H7 (cell line): Measurements from ENCODE around the gene ARHGEF7. TPM values are rescaled to one million over a fixed set of nuclear protein-coding genes. Genes with fewer than 3 reads are reported as not detected.

Experiments
- DNase-seq: peaks from one replicate; pipeline ENCODE4 v3.0.0; 2012
- H3K27me3 ChIP-seq: 2 replicates; pipeline ENCODE4 v1.6.0; 2011; ENCODE audit warnings: mild to moderate bottlenecking, low read length; ENCODE audit not compliant: control insufficient read depth, insufficient read depth
- H3K36me3 ChIP-seq: replicated peaks from 2 replicates; pipeline ENCODE4 v1.5.1; 2011; ENCODE audit warnings: low read length; ENCODE audit not compliant: control insufficient read depth, insufficient read depth
- H3K4me3 ChIP-seq: 2 replicates; pipeline ENCODE4 v1.5.1; 2011; ENCODE audit warnings: low read depth, mild to moderate bottlenecking, control low read depth, low read length, moderate library complexity; ENCODE audit not compliant: insufficient read depth
- total RNA-seq: library from RNA; depleted of rRNA; stranded (reverse); fragments of >200 nt; shearing (Covaris generic); gene quantifications from 2 replicates; pipeline ENCODE4 v1.2.3, GENCODE V29; 2014

The ARHGEF7 gene
- total RNA-seq, 1 experiment from 2014 or later: 20.8 TPM

DNA sequence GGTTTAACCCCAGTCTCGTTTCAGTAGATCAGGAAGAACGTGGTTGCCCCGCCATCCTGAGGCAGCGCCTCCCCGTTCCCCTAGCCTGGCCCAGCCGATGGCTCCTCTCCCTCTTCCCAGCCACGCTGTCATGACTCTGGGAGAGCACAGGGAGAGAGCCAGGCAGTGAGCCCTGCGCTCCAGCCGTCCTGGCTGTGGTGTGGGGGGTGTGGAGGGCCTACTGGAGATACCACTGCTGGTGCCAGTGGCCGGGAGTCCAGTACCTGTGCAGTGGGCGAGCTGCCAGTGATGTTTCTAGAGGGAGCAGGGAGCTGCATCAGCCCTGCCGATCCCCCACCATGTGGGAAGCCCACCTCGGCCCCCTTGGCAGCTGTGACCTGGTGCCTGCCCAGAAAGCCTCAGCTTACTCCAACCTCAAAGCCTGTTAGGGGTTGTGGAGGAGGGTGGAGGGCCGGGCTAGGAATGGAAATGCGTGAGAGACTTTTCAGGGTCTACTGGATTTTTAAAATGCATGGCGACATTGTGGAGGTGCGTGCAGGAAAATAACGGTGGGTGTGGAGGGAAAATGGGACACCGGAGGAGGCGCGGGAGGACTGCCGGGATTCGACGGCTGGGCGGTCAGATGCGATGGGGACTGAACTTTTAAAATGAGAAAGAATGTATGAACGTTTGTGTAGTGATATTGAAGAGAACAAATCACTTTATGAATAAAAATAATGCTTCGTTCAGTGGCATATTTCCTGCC is 210.2 kb downstream of the ARHGEF7 start:
- H3K4me3 ChIP-seq: no peak overlapping the region
- H3K27me3 ChIP-seq: no peaks in the 10 kb centered on the region
- DNase-seq: peak; percentile 47
- H3K36me3 ChIP-seq: no peaks in the 10 kb centered on the region

DNA sequence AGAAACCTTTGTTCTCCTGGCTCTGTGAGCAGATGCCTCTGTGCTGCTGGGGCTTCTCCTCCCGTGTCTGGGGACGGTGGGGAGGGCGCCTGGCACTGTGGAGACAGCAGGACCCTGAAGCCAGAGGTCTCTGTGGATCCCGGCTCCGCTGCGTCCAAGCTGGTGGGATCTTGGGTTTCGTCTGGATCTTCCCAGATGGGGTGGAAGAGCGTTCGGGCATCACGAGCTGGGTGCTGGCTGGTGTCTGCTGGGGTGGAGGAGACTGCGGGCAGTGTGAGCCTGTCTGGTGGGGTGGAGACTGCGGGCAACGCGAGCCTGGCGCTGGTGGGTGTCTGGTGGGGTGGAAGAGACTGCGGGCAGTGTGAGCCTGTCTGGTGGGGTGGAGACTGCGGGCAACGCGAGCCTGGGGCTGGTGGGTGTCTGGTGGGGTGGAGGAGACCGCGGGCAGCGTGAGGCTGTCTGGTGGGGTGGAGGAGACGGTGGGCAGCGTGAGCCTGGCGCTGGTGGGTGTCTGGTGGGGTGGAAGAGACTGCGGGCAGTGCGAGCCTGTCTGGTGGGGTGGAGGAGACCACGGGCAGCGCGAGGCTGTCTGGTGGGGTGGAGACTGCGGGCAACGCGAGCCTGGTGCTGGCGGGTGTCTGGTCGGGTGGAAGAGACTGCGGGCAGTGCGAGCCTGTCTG is 211.0 kb downstream of the ARHGEF7 start:
- Histone ChIP-seq H3K36me3 (no peaks in the 10 kb centered on the region), H3K27me3 (no peaks in the 10 kb centered on the region), H3K4me3 (no peak overlapping the region)
- DNase-seq: no peak

GRCh38 chr13:111326621-111326965 is 211.5 kb downstream of the ARHGEF7 start:
- Histone ChIP-seq H3K4me3 (no peak overlapping the region), H3K36me3 (no peaks in the 10 kb centered on the region), H3K27me3 (no peaks in the 10 kb centered on the region)
- no peak for DNase-seq

GRCh38 chr13:111326981-111327642 is 212.0 kb downstream of the ARHGEF7 start:
- no peaks in the 10 kb centered on the region for H3K36me3 ChIP-seq
- H3K27me3 ChIP-seq: no peaks in the 10 kb centered on the region
- no peak overlapping the region for H3K4me3 ChIP-seq
- peak; percentile 49 for DNase-seq

DNA sequence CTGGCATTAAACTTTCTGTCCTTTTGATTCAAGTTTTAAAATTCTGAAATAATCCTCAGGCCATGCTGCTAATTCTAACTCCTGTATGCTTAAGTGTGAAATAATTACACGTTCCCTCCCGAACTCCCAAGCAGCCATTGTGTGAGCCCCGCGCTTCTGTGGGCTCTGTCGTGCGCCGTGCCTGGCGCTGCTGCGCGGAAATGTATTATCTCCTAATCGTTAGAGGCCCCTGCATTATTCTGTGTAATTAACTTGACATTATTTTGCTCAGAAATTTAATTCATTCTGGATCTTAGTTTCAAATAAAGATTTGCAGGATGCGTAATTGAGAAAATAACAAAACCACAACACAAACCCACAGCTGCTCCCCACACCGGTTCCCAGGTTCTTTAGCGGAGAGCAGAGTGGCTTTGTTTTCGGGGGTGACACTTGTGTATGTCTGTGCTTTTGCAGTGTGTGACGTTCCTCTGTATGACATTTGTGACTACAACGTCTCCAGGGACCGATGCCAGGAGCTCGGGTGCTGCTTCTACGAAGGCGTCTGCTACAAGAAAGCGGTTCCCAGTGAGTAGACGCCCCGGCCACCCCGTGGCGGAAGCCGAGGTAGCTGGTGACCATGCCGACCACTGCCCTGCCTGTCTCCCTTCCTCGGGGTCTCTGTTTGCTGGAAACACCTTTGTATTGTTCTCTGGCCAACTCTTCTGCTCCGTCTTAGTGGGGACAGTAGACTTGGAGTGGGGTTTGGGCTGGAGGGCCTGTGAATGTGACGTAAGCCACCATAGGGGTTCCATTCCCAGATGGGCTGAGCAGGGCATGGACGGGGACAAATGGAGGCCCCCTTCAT is 212.8 kb downstream of the ARHGEF7 start:
- Histone ChIP-seq H3K36me3 (no peaks in the 10 kb centered on the region), H3K27me3 (no peaks in the 10 kb centered on the region), H3K4me3 (no peak overlapping the region)
- DNase-seq: peak; percentile 43

DNA sequence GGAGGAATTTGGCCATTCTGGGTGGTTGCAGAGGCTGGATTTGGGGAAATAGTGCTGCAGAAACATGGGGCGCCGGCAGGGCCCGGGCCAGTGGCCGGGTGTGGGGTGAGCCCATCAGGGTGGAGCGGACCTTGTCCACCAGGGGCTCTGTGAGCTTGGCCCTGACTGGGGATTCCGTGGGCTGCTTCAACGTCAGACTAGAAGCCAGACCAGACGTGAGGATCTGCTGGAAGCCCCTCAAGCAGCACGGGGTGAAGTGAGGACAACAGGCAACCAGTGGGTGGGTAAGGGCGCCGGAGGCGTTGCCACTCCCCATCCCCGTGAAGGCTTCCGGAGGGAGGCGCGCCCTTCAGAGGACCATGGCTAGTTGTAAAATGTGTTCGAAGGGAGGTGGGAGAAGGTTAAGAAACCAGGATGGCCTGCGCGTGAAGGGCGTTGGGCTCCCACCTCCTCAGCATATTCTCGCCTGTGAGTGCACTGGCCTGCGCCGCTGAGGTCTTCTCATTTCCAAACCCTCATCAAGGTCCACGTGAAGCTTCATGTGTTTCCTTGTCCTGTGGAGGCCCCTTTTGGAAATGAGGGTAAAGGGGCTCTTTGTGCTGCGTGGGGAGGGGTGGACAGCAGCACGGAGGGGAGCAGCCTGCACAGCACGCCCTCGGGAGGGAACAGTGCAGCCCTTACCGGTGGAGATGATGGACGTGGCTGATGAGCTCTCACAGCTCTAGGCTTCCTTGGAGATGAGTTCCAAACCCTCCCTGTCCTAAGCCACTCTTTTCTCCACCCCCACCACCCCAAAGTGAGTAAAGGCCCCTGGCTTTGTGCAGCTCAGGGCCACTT is 213.7 kb downstream of the ARHGEF7 start:
- H3K27me3 ChIP-seq: no peaks in the 10 kb centered on the region
- no peak overlapping the region for H3K4me3 ChIP-seq
- no peaks in the 10 kb centered on the region for H3K36me3 ChIP-seq
- peak; percentile 60 for DNase-seq

DNA sequence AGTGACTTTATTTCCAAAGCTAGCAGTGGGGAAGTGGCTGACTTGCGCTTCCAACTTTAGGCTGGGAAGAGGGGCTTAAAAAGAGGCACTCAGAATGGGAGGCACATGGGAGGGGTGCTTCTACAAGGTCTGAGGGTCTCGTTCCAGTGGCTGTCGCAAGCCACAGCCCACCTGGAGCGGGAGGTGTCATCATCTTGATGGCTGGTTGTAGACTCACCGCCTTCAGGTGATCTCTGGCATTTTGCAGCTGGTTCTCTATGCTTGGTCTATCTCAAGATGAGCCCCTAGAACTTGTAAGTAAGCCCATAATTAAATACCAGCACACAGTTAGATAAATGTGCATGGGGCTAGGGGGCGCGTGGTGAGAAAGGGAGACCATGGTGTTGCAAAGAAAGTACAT is 214.5 kb downstream of the ARHGEF7 start:
- H3K4me3 ChIP-seq: no peak overlapping the region
- no peaks in the 10 kb centered on the region for H3K27me3 ChIP-seq
- DNase-seq: no peak
- H3K36me3 ChIP-seq: no peaks in the 10 kb centered on the region

GRCh38 chr13:111330066-111330610 is 215.0 kb downstream of the ARHGEF7 start:
- DNase-seq: peak; percentile 17
- Histone ChIP-seq H3K4me3 (no peak overlapping the region), H3K36me3 (no peaks in the 10 kb centered on the region), H3K27me3 (no peaks in the 10 kb centered on the region)

- no peak for DNase-seq
- Histone ChIP-seq H3K4me3 (no peak overlapping the region), H3K27me3 (no peaks in the 10 kb centered on the region), H3K36me3 (no peaks in the 10 kb centered on the region)
These were observed 220.2 kb downstream of the ARHGEF7 start for GRCh38 chr13:111335298-111335697.

DNA sequence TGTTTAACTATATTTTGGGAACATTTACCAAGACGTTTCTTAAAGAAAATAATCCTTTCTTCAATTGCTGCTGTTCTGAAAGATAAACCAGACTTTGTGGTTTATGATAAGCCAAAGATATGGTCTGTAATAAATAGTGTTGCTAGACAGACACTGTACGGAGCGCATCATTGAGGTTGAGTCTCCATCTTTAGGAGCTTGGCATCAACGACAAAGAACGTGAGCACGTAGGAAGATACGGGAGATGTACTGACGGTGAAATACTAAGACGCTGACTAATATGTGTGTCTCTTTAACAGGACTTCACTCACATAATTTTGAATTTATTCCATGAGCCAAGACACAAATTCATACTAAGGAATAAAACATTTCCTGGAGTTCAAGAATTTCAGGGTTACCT is 221.6 kb downstream of the ARHGEF7 start:
- no peaks in the 10 kb centered on the region for H3K36me3 ChIP-seq
- no peaks in the 10 kb centered on the region for H3K27me3 ChIP-seq
- DNase-seq: no peak
- no peak overlapping the region for H3K4me3 ChIP-seq

DNA sequence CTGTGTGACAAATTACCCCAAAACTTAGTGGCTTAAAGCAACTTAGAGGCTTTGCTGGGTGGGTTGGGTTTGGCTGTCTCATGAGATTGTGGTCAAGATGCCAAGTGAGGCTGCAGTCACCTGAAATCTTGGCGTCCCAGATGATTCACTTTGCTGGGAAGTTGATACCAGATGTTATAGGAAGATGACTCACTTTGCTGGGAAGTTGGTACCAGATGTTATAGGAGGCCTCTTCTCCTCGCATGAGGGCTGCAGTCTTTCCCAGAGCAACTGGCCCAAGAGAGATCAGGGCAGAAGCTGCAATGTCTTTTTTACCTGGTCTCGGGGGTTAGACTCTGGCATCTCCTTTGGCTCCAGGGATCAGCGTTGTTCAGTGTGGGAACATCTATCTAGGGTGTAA is 222.1 kb downstream of the ARHGEF7 start:
- no peak for DNase-seq
- no peak overlapping the region for H3K4me3 ChIP-seq
- no peaks in the 10 kb centered on the region for H3K27me3 ChIP-seq
- H3K36me3 ChIP-seq: no peaks in the 10 kb centered on the region

DNA sequence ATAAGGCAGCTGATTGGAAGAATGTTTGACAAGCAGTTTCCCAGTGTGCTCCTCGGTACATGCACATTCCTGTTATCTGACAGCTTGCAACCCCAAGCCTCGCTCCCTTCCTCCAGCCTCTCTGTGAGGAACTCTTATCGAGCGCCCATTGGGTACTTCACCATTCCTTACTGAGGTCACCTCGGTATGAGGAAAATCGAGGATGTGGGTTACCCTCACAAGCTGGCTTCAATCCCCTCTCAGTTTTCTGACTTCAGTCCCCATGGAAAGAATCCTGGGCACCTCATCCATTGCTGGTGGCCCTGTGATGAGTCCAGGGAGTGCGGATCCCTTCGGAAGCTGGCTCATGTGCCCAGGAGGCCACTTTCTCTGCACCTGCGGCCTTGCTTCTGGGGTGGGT is 222.6 kb downstream of the ARHGEF7 start:
- no peak for DNase-seq
- Histone ChIP-seq H3K27me3 (no peaks in the 10 kb centered on the region), H3K4me3 (no peak overlapping the region), H3K36me3 (no peaks in the 10 kb centered on the region)

DNA sequence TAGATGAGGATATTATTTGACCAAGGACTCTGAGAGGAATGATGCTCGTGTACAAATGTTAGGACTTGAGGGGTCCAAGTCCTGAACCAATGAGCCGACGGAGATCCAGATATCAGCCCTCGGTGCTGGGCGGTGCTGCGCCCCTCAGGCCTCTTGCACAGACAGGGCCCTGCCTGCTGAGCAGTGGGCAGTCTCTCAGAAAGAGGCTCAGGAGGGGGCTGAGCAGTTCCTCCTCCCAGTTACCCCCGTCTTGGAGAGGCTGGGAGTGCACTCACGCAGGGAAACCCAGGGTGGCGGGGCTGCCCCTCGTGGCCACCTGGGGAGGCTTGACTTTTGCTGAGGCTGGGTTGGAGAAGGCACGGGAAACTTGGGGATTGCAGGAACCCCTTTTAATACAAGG is 223.7 kb downstream of the ARHGEF7 start:
- Histone ChIP-seq H3K36me3 (no peaks in the 10 kb centered on the region), H3K27me3 (no peaks in the 10 kb centered on the region), H3K4me3 (no peak overlapping the region)
- peak; percentile 28 for DNase-seq
